Hepatocyte (in vitro differentiated cells): ENCODE results near the gene IDH3A.

Source experiments
- CTCF ChIP-seq: fragments of 200-600 bp; sonication (generic); IDR thresholded peaks from 2 replicates; pipeline ENCODE4 v1.5.1; 2016; ENCODE audit warnings: antibody characterized with exemption, mild to moderate bottlenecking; ENCODE audit not compliant: poor library complexity
- EZH2 ChIP-seq: fragments of 200-600 bp; sonication (generic); IDR thresholded peaks from 2 replicates; pipeline ENCODE4 v1.6.1; 2016; ENCODE audit warnings: antibody characterized with exemption, mild to moderate bottlenecking, borderline replicate concordance
- EZH2phosphoT487 ChIP-seq: fragments of 200-600 bp; sonication (generic); IDR thresholded peaks from one replicate; pipeline ENCODE4 v1.6.1; 2018; ENCODE audit warnings: antibody characterized with exemption, mild to moderate bottlenecking, low read depth, moderate library complexity; ENCODE audit not compliant: unreplicated experiment, severe bottlenecking

- TF ChIP-seq CTCF (peak; percentile 67), EZH2 (no peak), EZH2phosphoT487 (no peak)
Measured at GRCh38 chr15:78195735-78196201, 46.6 kb downstream of the IDH3A start.
